IgD-negative memory B cell (primary cell): Measurements from ENCODE around the gene CDC42. TPM values are rescaled to one million over a fixed set of nuclear protein-coding genes. Genes with fewer than 3 reads are reported as not detected.

Experiments used
- H3K27ac Mint-ChIP-seq, 3 donors: one replicate each; pipeline ENCODE4 v1.8.0; 2020 to 2022; ENCODE audit warnings: mild to moderate bottlenecking in 3 of 3, mixed read lengths in 3 of 3, moderate library complexity in 1 of 3
- H3K27me3 Mint-ChIP-seq: one replicate; pipeline ENCODE4 v1.8.0; 2021; ENCODE audit warnings: mixed read lengths
- H3K36me3 Mint-ChIP-seq: one replicate; pipeline ENCODE4 v1.8.0; 2020; ENCODE audit warnings: mild to moderate bottlenecking, mixed read lengths
- H3K4me1 Mint-ChIP-seq, 3 donors: one replicate each; pipeline ENCODE4 v1.8.0; 2020 to 2022; ENCODE audit warnings: mixed read lengths in 3 of 3, mild to moderate bottlenecking in 1 of 3
- H3K4me3 Mint-ChIP-seq, 4 donors: one replicate each; pipeline ENCODE4 v1.8.0; 2020 to 2022; ENCODE audit warnings: mild to moderate bottlenecking in 4 of 4, mixed read lengths in 4 of 4, moderate library complexity in 3 of 4
- H3K9me3 Mint-ChIP-seq, 3 donors: one replicate each; pipeline ENCODE4 v1.8.0; 2020 to 2021; ENCODE audit warnings: mixed read lengths in 3 of 3, mild to moderate bottlenecking in 1 of 3
- polyA plus RNA-seq: library from polyadenylated mRNA; unstranded; fragments of 300-500 nt; fragmentation: Illumina TruSeq; gene quantifications from one replicate; pipeline ENCODE4 v1.2.3, GENCODE V29; 2021

CDC42 gene
- polyA plus RNA-seq, 1 donor from 2014 or later = 268 TPM

DNA sequence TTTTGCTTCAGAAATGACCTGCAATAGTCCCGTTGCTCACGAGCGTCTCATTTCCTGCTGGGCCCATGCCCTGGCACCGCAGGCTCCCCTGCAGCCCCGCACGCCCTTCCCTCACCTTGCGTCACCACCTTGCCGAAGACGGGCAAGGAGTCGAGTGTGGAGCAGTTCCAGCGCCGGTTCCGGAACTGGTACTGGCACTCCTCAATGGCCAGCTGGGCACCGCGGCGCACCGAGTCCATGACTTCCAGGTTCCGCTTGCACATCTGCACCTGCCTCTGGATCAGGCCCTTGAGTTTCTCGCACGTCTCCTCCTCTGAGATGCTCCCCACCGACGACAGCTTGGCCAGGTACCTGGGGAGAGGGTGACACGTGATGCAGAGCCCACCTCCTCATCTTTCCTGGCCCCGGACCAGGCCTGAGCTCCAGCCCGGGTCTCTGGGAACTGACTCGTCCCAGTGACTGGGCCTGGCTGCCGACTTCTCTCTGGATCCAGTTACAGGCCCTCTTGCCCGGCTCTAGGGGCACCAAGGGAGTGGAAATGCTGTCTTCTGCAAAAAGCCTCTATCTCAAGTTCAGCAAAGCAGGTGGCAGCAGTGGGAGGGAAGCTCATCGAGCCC lies 77.1 kb downstream of the CDC42 start:
- H3K36me3 Mint-ChIP-seq = no peaks in the 10 kb centered on the region
- H3K27me3 Mint-ChIP-seq = no peaks in the 10 kb centered on the region
- H3K27ac Mint-ChIP-seq = no peak overlapping the region
- H3K4me1 Mint-ChIP-seq = peaks cover 0 to 1% (median 0%) of the 10 kb centered on the region in 3 donors
- H3K4me3 Mint-ChIP-seq = no peak overlapping the region
- no peaks in the 10 kb centered on the region for H3K9me3 Mint-ChIP-seq

DNA sequence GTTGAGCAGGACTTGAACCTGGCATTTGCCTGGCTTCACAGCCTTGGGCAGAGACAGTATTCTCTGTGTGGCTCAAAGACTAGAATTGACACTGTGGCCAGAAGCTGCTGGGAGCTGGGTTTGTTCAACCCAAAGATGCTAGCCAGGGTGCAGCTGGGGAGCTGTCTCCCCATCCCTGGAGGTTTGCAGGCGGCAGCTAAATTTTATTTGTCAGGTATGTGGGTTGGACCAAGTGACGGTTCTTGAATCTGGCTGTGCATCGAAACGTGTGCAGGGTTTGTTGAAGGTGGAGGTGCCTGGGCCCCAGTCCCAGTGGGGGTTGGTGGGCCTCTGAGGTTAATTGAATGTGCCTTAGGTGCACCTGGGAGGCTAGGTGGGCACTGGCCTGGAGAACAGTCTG lies 78.6 kb downstream of the CDC42 start:
- H3K27me3 Mint-ChIP-seq = no peaks in the 10 kb centered on the region
- no peak overlapping the region for H3K27ac Mint-ChIP-seq
- no peaks in the 10 kb centered on the region for H3K9me3 Mint-ChIP-seq
- no peaks in the 10 kb centered on the region for H3K4me1 Mint-ChIP-seq
- H3K36me3 Mint-ChIP-seq = no peaks in the 10 kb centered on the region
- H3K4me3 Mint-ChIP-seq = no peak overlapping the region

DNA sequence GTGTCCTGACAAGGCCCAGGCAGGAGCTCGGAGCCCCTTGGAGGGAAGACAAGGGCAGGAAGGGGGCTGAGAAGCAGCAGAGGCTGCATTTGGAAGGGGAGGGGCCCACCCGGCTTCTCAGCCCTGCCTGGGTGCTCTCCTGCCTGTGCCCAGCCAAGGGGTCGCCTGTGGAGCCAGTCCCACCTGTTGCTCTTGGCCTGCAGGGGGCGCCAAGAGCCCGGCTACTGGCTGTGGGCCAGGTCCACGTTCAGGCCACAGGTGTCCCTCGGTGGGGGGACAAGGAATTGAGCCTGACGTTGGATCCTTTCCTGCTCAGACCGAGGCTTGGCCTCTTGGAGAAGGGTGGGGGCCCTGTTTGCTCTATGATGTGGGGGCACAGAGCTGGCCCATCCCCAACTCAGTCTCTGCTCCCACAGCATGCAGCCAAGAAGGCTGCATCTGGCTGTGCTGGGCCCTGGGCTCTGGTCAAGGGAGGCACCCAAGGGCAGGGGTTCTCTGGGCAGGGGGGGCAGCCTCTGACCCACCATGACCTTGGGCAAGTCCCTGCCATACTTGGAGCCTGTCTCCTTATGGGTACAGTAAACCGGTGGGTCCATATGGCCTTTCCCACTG lies 79.5 kb downstream of the CDC42 start:
- no peaks in the 10 kb centered on the region for H3K4me1 Mint-ChIP-seq
- H3K9me3 Mint-ChIP-seq = no peaks in the 10 kb centered on the region
- H3K36me3 Mint-ChIP-seq = no peaks in the 10 kb centered on the region

DNA sequence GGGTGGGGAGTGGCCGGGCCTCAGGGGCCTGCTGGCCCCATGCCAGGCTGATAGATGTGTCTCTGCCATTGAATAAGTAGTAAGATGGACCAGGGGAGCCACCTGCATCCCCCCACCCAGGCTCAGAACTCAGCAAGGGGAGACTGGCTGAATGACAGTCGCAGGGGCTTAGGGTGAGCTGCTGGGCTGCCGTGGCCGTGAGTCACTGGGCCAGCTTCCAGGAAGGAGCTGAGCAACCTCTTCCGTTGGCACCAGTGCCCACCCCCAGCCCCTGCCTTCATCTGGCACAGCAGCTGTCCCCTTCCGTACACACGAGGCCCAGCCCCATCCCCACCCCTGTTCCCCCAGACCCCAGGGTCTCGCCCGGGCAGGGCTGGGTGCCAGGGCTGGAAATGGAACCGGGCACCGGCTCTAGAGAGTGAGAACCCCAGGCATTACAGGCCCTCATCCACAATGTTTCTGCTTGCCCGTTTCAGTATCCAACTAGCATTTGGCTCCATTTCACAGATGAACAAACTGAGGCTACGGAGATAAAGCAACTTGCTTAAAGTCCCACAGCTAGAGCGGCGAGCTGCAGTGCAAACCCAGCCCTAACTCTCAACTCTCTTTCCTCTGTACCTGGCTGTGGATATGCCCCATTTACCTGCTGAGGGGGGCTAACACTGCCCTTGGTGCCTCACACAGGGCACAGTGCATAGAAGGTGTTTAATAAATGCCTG lies 80.2 kb downstream of the CDC42 start:
- Mint-ChIP-seq H3K27me3 (no peaks in the 10 kb centered on the region), H3K36me3 (no peaks in the 10 kb centered on the region), H3K27ac (no peak overlapping the region), H3K4me3 (no peak overlapping the region), H3K4me1 (peaks cover under 1 to 3% (median 3%) of the 10 kb centered on the region in 3 donors), H3K9me3 (no peaks in the 10 kb centered on the region)

More for the DNA sequence above, 79.5 kb downstream of the CDC42 start:
- no peak overlapping the region for H3K27ac Mint-ChIP-seq
- no peaks in the 10 kb centered on the region for H3K27me3 Mint-ChIP-seq
- no peak overlapping the region for H3K4me3 Mint-ChIP-seq

DNA sequence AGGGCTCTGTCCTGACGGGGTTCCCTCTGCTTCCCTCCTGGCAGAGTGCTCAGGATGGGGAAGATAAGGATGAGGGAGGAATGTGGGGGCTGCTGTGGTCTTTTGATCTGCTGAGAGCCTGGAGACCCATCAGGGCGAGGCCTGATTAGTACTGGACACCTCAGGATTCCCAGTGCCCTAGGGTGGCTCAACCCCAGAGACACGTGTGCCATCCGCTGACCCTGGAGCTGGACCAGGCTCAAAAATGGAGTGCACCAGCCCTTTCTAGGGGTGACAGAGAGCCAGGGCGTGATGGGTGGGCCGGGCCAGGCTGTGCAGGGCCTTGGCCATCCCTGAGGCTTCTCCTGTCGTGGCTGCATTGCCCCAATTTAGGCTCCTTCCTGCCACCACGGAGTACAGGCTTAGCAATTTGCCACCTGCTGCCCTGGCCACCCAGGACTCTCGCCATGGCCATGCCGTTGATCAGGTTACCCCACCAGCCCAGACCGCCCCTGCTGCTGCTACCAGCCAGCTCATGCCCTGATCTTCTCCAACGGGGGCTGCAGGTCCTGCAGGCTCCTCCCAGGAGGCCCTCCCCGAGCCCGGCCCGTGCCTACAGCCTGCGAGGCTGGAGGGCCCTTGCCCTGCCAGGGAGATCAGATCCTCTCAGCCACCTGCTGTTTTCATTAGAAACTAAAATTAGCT lies 80.9 kb downstream of the CDC42 start:
- Mint-ChIP-seq H3K4me1 (peaks cover 5 to 10% (median 5%) of the 10 kb centered on the region in 3 donors), H3K27me3 (no peaks in the 10 kb centered on the region), H3K4me3 (no peak overlapping the region), H3K9me3 (no peaks in the 10 kb centered on the region), H3K27ac (no peak overlapping the region), H3K36me3 (no peaks in the 10 kb centered on the region)

DNA sequence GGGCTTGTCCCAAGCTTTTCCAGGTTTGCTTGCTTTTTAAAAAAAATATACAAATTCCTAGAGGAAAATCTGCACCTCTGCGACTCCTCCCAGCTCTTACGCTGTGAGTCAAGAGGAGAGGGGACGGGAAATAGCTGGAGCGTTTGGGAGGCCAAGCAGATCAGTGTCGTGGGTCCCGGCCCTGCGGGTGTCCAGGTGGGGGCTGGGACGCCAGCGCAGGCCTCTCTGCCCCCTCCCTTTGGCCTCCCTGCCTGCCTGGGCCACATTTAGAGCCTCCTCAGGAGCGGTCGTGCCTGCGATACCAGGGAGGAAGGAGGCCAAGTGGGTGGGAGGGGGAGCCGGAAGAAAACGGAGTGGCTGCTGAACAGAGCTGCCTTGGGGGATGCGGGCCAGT lies 81.4 kb downstream of the CDC42 start:
- Mint-ChIP-seq H3K9me3 (no peaks in the 10 kb centered on the region), H3K4me1 (peaks cover 5 to 10% (median 5%) of the 10 kb centered on the region in 3 donors), H3K36me3 (no peaks in the 10 kb centered on the region), H3K4me3 (no peak overlapping the region), H3K27ac (no peak overlapping the region), H3K27me3 (no peaks in the 10 kb centered on the region)

DNA sequence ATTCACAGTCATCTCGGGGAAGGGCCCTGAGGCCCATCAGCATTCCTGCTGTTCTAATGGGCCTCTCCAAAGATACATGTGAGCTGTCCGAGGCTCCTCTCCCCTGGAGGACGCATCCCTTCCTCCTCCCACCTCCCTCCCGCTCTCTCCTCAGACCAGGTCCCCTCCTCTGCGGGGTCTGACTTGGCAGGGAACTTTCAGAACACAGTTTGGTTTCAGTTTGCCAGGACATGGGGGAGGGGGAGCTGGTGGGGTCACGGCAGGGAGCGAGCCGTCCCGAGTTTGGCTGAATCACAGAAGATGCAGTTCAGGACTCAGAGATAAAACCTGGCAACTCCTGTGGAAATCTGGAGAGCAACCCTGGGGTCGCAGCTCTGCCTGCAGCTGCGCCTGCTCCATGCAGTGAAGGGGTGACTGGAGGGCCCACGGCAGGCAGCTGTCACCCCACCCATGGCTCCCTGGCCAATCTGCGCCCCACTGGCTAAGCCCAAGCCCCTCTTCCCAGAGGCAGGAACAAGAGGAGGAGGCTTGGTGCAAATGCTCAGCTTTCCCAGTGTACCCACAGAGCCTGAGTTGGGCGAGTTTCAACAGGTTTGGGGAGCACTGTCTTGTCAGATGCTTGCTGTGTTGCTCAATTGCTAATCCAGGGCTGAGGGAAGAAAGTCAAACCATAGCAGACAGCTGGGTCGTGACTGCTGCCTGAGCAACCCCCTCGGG lies 84.7 kb downstream of the CDC42 start:
- Mint-ChIP-seq H3K27me3 (peaks cover 10% of the 10 kb centered on the region), H3K9me3 (no peaks in the 10 kb centered on the region), H3K4me1 (peaks cover 5 to 10% (median 7%) of the 10 kb centered on the region in 3 donors), H3K4me3 (peak overlapping the region in 1 of 4 donors; percentile 4), H3K27ac (no peak overlapping the region), H3K36me3 (no peaks in the 10 kb centered on the region)

DNA sequence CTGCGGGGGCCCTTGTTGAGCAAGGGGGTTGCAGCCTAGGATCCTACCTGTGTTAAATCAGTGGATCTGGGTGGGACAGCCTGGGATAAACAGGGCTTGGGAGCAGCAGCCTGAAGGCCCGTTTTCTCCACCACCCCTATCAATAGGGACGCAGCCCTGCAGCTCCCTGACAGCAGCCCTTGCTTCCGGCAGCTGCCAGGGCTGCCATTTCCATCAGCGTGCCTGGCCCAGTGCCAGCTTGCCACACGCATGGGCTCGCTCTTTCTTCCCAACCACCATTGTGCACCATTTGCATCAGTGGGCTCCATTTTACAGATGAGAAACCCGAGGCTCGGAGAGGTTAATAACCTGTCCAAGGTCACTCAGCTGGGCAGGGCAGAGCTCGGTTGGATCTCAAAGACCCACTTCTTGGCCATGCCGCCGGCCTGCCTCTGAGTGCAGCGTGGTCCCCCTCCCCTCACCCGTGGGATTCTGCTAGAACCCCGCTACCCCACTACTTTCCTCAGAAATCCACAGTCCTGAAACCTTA lies 86.6 kb downstream of the CDC42 start:
- Mint-ChIP-seq H3K27ac (no peak overlapping the region), H3K27me3 (peaks cover 15% of the 10 kb centered on the region), H3K36me3 (no peaks in the 10 kb centered on the region)

DNA sequence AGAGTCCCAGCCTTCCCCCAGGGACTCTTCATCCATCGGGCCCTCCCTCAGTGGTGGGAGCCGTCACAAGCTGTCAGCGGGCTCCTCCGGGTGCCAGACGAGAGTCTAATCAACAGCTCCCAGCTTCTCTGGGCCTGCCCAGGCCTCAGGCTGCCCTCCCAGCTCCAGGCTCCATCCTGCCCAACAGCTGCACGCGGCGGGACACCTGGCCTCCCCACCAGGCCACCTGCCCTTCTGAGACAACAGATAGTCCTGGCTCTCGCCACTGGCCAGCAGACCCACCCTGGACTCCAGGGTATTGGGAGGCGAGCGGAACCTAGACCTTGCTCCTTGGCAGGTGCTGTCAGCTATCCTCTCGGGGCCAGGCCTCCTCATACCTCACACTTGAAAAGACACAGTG lies 87.3 kb downstream of the CDC42 start:
- Mint-ChIP-seq H3K4me3 (peak overlapping the region in 1 of 4 donors; percentile 25), H3K27me3 (peaks cover 17% of the 10 kb centered on the region), H3K27ac (no peak overlapping the region), H3K36me3 (no peaks in the 10 kb centered on the region), H3K9me3 (no peaks in the 10 kb centered on the region), H3K4me1 (peaks cover 10% of the 10 kb centered on the region in 3 donors)

More for the DNA sequence above, 86.6 kb downstream of the CDC42 start:
- H3K4me3 Mint-ChIP-seq = no peak overlapping the region
- peaks cover 8 to 10% (median 10%) of the 10 kb centered on the region in 3 donors for H3K4me1 Mint-ChIP-seq
- H3K9me3 Mint-ChIP-seq = no peaks in the 10 kb centered on the region

Other genes starting within 250 kb of the CDC42 start
- gene LDLRAD2, start 240.4 kb upstream of the CDC42 start, polyA plus RNA-seq = 0.69 TPM
- 0.90 TPM for gene HSPG2, start 115.4 kb upstream of the CDC42 start, polyA plus RNA-seq
- not detected for gene CELA3B, start 75.7 kb upstream of the CDC42 start, polyA plus RNA-seq
- not detected for gene CELA3A, start 51.1 kb upstream of the CDC42 start, polyA plus RNA-seq
- not detected for gene WNT4, start 90.4 kb downstream of the CDC42 start, polyA plus RNA-seq